Measurements from ENCODE around the gene CADPS.

CADPS gene

DNA sequence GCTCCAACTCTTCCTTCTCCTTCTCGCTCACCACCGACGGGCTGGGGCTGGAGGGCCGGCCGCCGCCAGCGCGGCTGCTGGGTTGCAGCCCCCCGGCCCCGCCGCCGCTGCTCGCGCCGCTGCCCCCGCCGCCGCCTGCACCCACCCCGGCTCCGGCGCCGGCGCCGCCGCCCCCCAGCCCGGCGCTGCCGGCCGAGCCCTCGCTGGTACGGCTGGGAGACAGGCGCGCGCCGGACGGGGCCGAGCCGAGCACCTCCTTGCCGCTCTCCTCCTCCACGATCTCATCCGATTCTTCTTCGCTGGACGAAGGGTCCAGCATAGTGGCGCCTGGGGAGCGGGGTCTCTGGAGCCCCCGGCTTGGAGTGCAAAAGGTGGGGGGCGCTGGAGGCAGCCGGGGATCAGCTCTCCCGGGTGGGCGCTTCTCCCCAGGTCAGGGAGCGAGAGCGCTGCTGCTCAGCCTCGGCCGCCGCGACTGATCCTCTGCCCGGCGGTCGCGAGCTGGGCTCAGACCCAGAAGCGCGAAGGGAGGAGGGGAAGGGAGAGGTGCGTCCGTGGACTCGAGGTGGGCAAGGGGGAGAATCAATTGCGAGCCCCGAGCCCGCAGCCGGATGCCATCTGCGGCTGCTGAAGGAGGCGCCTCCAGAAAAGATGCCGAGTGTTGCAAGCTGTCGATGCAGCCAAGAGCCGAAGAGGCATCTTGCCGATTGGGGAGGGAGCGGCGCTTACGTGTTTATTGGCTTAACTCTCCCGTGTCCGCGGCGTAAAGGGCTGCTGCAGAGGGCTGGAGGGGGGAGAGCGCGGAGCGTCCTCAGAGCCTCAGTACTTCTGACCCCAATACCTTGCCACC is at the start of gene CADPS:
CADPS (minus strand) TSS at position 706 of the 847 bp plus-strand sequence; CDS start at position 319, 387 bp downstream.
- H3K27me3 Mint-ChIP-seq = peaks cover 48% of the 10 kb centered on the region
- H3K27ac Mint-ChIP-seq = no peak within 1 kb of the TSS
- no peaks in the 10 kb centered on the region for H3K36me3 Mint-ChIP-seq (ENCODE audit: low read depth)
- H3K4me3 Mint-ChIP-seq = no peak within 1 kb of the TSS
- H3K9me3 Mint-ChIP-seq = peaks cover 4% of the 10 kb centered on the region
- H3K4me1 Mint-ChIP-seq (ENCODE audit: low read depth) = no peaks in the 10 kb centered on the region

DNA sequence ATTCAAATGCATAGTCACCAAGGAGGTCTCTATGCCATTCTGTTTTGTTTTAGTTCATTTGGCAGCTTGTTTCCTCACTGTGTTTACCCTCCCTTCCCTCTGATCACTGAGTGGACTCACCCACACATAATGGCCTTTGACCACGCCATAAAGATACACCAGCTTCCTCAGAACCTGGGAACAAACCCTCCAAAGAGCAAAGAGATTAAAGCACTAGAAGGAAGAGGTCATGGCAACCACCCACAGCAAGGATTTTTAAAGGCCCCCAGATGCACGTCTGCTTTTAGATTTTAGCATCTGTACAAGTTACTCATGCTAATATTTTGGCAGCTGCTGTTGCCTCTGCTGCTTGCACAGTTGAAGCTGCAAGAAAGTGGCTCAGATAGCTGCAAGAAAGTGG is 47.9 kb upstream of the CADPS start:
- H3K4me1 Mint-ChIP-seq (ENCODE audit: low read depth) = no peaks in the 10 kb centered on the region
- peaks cover 5% of the 10 kb centered on the region for H3K9me3 Mint-ChIP-seq
- H3K27me3 Mint-ChIP-seq = peaks cover 3% of the 10 kb centered on the region
- H3K27ac Mint-ChIP-seq = no peak overlapping the region
- no peak overlapping the region for H3K4me3 Mint-ChIP-seq
- H3K36me3 Mint-ChIP-seq (ENCODE audit: low read depth) = no peaks in the 10 kb centered on the region

DNA sequence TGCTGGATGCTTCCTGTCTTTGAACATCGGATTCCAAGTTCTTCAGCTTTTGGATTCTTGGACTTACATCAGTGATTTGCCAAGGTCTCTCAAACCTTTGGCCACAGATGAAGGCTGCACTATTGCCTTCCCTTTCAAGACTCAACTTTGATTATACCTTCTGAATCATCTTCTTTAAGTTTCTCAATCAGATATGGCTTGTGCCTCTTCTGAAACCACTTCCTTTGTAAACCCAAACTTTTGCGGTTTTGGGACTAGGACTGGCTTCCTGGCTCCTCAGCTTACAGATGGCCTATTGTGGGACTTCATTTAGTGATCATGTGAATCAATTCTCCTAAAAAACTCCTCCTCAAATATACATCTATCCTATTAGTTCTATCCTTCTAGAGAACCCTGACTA is 47.1 kb upstream of the CADPS start:
- no peak overlapping the region for H3K4me3 Mint-ChIP-seq
- H3K9me3 Mint-ChIP-seq = peaks cover 5% of the 10 kb centered on the region

GRCh38 chr3:62920466-62920784 is 45.2 kb upstream of the CADPS start:
- Mint-ChIP-seq H3K27ac (no peak overlapping the region), H3K36me3 (ENCODE audit: low read depth) (no peaks in the 10 kb centered on the region), H3K9me3 (peaks cover 5% of the 10 kb centered on the region), H3K4me3 (no peak overlapping the region), H3K4me1 (ENCODE audit: low read depth) (no peaks in the 10 kb centered on the region), H3K27me3 (peaks cover 3% of the 10 kb centered on the region)

More for the DNA sequence above, 47.1 kb upstream of the CADPS start:
- Mint-ChIP-seq H3K4me1 (ENCODE audit: low read depth) (no peaks in the 10 kb centered on the region), H3K27me3 (peaks cover 3% of the 10 kb centered on the region), H3K36me3 (ENCODE audit: low read depth) (no peaks in the 10 kb centered on the region), H3K27ac (no peak overlapping the region)

- no peak overlapping the region for H3K4me3 Mint-ChIP-seq
- peaks cover 5% of the 10 kb centered on the region for H3K9me3 Mint-ChIP-seq
- H3K27me3 Mint-ChIP-seq = peaks cover 3% of the 10 kb centered on the region
- H3K27ac Mint-ChIP-seq = no peak overlapping the region
- no peaks in the 10 kb centered on the region for H3K36me3 Mint-ChIP-seq (ENCODE audit: low read depth)
- H3K4me1 Mint-ChIP-seq (ENCODE audit: low read depth) = no peaks in the 10 kb centered on the region
Observed at GRCh38 chr3:62919784-62920465, 44.7 kb upstream of the CADPS start.

DNA sequence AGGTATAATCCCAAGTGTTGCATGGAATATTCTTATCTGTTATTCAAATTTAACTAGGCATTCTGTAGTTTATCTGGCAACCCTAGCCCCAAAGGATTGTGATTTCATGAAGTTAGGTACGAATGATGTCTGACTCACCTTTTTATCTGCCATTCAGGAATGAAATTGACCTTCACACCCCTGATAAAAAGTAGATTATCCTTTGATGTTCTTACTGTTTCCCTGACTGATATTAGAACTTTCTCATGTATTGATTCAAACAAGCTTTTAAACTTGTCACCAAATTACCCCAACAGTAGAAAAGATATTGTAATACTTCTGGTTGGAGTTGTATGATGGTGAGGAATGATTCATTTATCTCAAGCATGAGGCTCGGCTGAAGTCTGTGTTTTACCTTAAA is 43.6 kb upstream of the CADPS start:
- Mint-ChIP-seq H3K27me3 (peaks cover 3% of the 10 kb centered on the region), H3K27ac (no peak overlapping the region), H3K4me3 (no peak overlapping the region), H3K9me3 (peaks cover 5% of the 10 kb centered on the region), H3K36me3 (ENCODE audit: low read depth) (no peaks in the 10 kb centered on the region), H3K4me1 (ENCODE audit: low read depth) (no peaks in the 10 kb centered on the region)

GRCh38 chr3:62918131-62918530 is 42.9 kb upstream of the CADPS start:
- H3K27ac Mint-ChIP-seq = no peak overlapping the region
- peaks cover 5% of the 10 kb centered on the region for H3K9me3 Mint-ChIP-seq
- no peaks in the 10 kb centered on the region for H3K4me1 Mint-ChIP-seq (ENCODE audit: low read depth)
- no peak overlapping the region for H3K4me3 Mint-ChIP-seq
- H3K27me3 Mint-ChIP-seq = peaks cover 3% of the 10 kb centered on the region
- H3K36me3 Mint-ChIP-seq (ENCODE audit: low read depth) = no peaks in the 10 kb centered on the region

DNA sequence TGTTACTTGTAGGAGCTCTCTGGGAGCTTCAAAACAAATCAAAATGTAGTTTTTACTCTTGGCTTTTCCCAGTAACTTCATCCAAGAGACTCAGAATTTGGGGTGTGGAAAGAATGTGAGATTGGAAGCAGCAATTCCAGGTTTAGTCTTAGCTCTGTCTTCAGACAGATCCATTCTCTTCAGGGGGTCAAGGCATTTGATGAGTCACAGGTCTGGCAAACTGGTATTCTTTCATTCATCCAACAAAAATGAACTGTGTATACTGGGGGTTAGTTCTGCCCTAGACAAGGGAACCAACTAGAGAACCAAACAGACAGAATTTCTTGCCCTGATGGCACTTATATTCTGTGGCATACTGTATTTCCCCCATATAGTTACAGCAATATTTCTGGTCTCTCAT is 36.3 kb upstream of the CADPS start:
- H3K4me1 Mint-ChIP-seq (ENCODE audit: low read depth) = no peaks in the 10 kb centered on the region
- H3K27me3 Mint-ChIP-seq = no peaks in the 10 kb centered on the region
- no peak overlapping the region for H3K27ac Mint-ChIP-seq

DNA sequence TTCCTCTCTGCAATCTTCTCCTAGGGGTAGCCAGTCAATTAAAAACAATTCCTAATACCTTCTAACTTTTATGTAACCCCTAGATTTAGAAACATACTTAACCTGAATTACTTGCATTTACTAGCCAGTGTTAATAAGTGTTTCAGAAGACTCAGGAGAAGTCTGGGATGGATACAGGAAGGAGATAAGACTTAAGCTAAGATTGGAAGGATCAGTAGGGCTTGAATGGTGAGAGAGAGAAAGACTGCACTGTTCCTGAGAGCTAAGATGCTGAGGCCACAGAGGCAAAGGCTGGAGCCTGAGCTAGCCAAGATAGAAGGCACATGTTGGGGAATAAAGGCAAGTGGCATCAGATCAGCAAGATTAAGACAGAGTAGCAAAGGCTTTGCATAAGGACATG is 30.1 kb upstream of the CADPS start:
- H3K27ac Mint-ChIP-seq = no peak overlapping the region
- no peaks in the 10 kb centered on the region for H3K4me1 Mint-ChIP-seq (ENCODE audit: low read depth)
- no peak overlapping the region for H3K4me3 Mint-ChIP-seq
- H3K9me3 Mint-ChIP-seq = peaks cover 6% of the 10 kb centered on the region
- no peaks in the 10 kb centered on the region for H3K36me3 Mint-ChIP-seq (ENCODE audit: low read depth)
- no peaks in the 10 kb centered on the region for H3K27me3 Mint-ChIP-seq

More for the DNA sequence above, 36.3 kb upstream of the CADPS start:
- Mint-ChIP-seq H3K36me3 (ENCODE audit: low read depth) (no peaks in the 10 kb centered on the region), H3K9me3 (no peaks in the 10 kb centered on the region), H3K4me3 (no peak overlapping the region)

DNA sequence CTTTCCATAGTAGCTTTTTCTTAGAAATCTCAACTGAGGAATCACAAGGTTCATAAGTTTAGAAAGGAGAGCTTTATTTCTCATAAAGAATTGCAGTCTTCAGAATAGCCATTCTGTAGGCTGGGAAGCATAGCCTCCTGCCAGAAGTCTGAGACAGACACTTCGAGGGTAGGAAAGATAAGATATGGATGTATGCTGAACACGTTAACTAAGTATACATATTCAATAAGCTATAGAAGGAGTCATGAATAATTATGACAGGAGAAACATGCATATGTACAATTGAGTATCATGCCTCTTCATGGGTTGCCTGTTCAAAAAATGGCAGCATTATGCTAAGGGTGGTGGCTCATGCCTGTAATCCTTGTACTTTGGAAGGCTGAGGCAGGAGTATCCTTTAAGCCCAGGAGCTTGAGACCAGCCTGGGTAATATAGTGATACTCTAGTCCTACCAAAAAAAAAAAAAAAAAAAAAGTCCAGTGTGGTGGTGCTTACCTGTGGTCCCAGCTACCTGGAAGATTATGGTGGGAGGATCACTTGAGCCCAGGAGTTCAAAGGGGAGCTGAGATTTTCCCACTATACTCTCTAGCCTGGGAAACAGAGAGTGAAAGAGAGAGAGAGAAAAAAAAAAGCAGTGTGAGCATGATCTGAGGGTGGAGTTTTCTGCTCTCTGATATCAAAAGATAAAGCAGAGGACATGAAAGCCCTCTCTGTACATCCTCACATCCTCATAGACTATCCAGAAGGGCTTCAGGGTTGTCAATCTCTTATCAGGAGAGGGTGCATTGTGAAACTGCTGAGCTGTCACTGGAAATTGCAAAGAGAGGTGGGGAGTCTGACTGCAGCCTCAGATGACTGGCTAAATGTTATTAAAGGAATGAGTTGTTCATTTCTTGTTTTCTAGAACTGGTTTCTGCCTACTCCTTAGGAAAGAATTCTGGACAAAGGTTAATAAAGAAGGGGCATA is 23.6 kb upstream of the CADPS start:
- Mint-ChIP-seq H3K36me3 (ENCODE audit: low read depth) (no peaks in the 10 kb centered on the region), H3K27me3 (no peaks in the 10 kb centered on the region), H3K4me1 (ENCODE audit: low read depth) (no peaks in the 10 kb centered on the region), H3K27ac (no peak overlapping the region), H3K9me3 (peaks cover 6% of the 10 kb centered on the region), H3K4me3 (no peak overlapping the region)

DNA sequence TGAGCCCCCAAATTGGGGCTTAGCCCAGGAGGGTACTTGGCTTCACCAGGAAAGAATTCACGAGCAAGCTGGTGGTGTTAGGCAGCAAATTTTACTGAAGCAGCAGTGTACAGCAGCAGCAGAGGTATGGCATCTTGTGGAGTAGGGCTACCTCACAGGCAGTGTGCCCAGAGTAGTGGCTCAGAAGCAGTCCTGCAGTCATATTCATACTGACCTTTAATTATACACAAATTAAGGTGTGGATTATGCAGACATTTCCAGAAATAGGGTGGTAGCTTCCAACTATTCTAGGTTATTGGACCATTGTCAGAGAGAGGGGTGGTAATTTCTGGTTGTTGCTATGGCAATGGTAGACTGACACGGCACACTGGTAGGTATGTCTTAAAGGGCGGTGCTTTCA is 20.7 kb upstream of the CADPS start:
- Mint-ChIP-seq H3K36me3 (ENCODE audit: low read depth) (no peaks in the 10 kb centered on the region), H3K27ac (no peak overlapping the region), H3K4me1 (ENCODE audit: low read depth) (no peaks in the 10 kb centered on the region), H3K4me3 (no peak overlapping the region), H3K9me3 (no peaks in the 10 kb centered on the region), H3K27me3 (no peaks in the 10 kb centered on the region)

GRCh38 chr3:62892951-62893350 is 17.7 kb upstream of the CADPS start:
- Mint-ChIP-seq H3K9me3 (no peaks in the 10 kb centered on the region), H3K27ac (no peak overlapping the region), H3K4me1 (ENCODE audit: low read depth) (no peaks in the 10 kb centered on the region), H3K4me3 (no peak overlapping the region), H3K27me3 (no peaks in the 10 kb centered on the region), H3K36me3 (ENCODE audit: low read depth) (no peaks in the 10 kb centered on the region)

DNA sequence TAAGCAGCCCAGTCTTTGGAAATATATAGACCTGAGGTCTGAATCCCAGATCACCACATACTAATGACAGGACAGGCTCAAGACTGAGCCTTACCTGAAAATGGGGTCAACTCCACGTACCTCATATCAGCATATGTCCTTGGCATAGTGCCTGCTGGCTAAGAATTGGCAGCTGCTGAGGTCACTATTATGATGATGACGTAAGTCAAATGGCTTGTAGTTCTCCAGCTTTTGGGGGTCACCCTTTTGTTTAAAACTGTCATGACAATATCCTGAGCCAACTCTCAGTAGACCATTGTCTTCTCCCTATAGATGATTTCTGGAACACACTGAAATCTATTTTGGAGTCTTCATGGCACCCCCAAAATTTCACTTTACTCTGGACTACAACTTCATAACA is 16.8 kb upstream of the CADPS start:
- no peak overlapping the region for H3K4me3 Mint-ChIP-seq
- H3K9me3 Mint-ChIP-seq = no peaks in the 10 kb centered on the region
- no peaks in the 10 kb centered on the region for H3K27me3 Mint-ChIP-seq
- H3K4me1 Mint-ChIP-seq (ENCODE audit: low read depth) = no peaks in the 10 kb centered on the region
- H3K36me3 Mint-ChIP-seq (ENCODE audit: low read depth) = no peaks in the 10 kb centered on the region
- no peak overlapping the region for H3K27ac Mint-ChIP-seq

GRCh38 chr3:62888778-62889177 is 13.6 kb upstream of the CADPS start:
- Mint-ChIP-seq H3K9me3 (no peaks in the 10 kb centered on the region), H3K4me1 (ENCODE audit: low read depth) (no peaks in the 10 kb centered on the region), H3K4me3 (no peak overlapping the region)

DNA sequence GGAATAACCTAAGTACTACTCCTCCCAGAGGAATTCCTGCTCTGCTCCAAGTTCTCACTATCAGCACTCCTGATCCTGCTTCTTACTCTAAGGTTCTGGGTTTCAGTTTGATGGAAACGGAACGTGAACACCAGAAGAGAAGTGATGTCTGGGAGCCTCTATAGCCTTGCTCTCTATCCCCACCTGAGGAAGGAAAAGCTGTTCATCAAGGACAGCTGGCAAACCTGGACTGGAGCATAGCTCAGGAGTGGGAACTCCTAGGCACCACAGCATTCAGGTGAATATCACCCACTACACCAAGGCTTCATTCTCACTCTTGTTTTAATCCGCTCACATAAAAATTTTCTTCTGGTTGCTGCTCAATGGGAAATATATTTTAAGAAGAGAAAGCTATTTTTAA is 13.0 kb upstream of the CADPS start:
- H3K9me3 Mint-ChIP-seq = no peaks in the 10 kb centered on the region
- no peak overlapping the region for H3K27ac Mint-ChIP-seq
- H3K27me3 Mint-ChIP-seq = peaks cover 3% of the 10 kb centered on the region
- no peaks in the 10 kb centered on the region for H3K36me3 Mint-ChIP-seq (ENCODE audit: low read depth)
- no peaks in the 10 kb centered on the region for H3K4me1 Mint-ChIP-seq (ENCODE audit: low read depth)
- no peak overlapping the region for H3K4me3 Mint-ChIP-seq

More at GRCh38 chr3:62888778-62889177, 13.6 kb upstream of the CADPS start:
- no peak overlapping the region for H3K27ac Mint-ChIP-seq
- H3K27me3 Mint-ChIP-seq = peaks cover 3% of the 10 kb centered on the region
- no peaks in the 10 kb centered on the region for H3K36me3 Mint-ChIP-seq (ENCODE audit: low read depth)

Measured in stimulated activated naive CD8-positive, alpha-beta T cell treated with anti-CD3 and anti-CD28 coated beads, Interleukin-15, Interleukin-2, amounts not matched to agents 100 ng/mL and 50 ng/mL, for 24 hours (primary cell).